ENCODE results near the gene ZP4. TPM values are rescaled to one million over a fixed set of nuclear protein-coding genes. Genes with fewer than 3 reads are reported as not detected.

ZP4 gene
- total RNA-seq, 1 experiment from 2014 or later: not detected

DNA sequence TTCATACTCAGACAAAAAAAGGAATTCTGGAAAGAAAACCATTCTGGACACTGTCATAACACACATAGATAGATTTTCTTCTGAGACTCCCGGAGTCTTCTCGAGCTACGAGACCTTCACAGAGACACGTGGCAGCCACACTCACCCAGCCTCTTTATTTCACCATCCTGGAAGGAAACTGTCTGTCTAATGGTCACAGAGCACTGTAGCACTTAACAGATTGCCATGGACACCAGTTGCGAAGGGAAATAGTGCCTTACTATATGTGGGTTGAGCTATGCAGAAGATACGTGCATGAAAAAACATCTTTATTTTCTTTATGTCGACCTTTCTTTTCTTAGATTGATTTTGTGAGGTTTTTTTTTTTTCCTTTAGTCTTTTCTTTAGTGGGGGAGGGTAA lies 57.9 kb downstream of the ZP4 start:
- Mint-ChIP-seq H3K27ac (ENCODE audit: unreplicated experiment) (no peak overlapping the region), H3K27me3 (ENCODE audit: unreplicated experiment) (no peaks in the 10 kb centered on the region), H3K9me3 (ENCODE audit: low read depth, unreplicated experiment) (peaks cover 3% of the 10 kb centered on the region), H3K4me3 (ENCODE audit: low read depth, unreplicated experiment) (no peak overlapping the region), H3K4me1 (ENCODE audit: low read depth, unreplicated experiment) (no peaks in the 10 kb centered on the region), H3K36me3 (ENCODE audit: insufficient read depth, unreplicated experiment) (no peaks in the 10 kb centered on the region)
- CTCF ChIA-PET: no interaction called here
- intact Hi-C loops (cut with micrococcal nuclease; ENCODE audit: unreplicated experiment): no loop called here
- no peak for DNase-seq
- TF ChIP-seq, protein P1, sequence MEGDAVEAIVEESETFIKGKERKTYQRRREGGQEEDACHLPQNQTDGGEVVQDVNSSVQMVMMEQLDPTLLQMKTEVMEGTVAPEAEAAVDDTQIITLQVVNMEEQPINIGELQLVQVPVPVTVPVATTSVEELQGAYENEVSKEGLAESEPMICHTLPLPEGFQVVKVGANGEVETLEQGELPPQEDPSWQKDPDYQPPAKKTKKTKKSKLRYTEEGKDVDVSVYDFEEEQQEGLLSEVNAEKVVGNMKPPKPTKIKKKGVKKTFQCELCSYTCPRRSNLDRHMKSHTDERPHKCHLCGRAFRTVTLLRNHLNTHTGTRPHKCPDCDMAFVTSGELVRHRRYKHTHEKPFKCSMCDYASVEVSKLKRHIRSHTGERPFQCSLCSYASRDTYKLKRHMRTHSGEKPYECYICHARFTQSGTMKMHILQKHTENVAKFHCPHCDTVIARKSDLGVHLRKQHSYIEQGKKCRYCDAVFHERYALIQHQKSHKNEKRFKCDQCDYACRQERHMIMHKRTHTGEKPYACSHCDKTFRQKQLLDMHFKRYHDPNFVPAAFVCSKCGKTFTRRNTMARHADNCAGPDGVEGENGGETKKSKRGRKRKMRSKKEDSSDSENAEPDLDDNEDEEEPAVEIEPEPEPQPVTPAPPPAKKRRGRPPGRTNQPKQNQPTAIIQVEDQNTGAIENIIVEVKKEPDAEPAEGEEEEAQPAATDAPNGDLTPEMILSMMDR (IDR thresholded peaks at IDR 0.05; ENCODE audit: unreplicated experiment): no peak
- no TSS peak for BruUV-seq (replicated peaks)
